Diencephalon (tissue), 1 donor: ENCODE data around the gene SNRNP27. TPM values are rescaled to one million over a fixed set of nuclear protein-coding genes. Genes with fewer than 3 reads are reported as not detected.

ENCODE experiments used
- small RNA-seq: library from RNA; depleted of rRNA; stranded (forward); fragments of <200 nt; gene quantifications from one replicate; pipeline ENCODE3, GENCODE V24; 2014
- total RNA-seq: library from RNA; depleted of rRNA; stranded (reverse); fragments of >200 nt; gene quantifications from one replicate; pipeline ENCODE4 v1.2.3, GENCODE V29; 2014

SNRNP27 gene, protein sequence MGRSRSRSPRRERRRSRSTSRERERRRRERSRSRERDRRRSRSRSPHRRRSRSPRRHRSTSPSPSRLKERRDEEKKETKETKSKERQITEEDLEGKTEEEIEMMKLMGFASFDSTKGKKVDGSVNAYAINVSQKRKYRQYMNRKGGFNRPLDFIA
- 54.4 TPM for total RNA-seq

GRCh38 chr2:69893684-69894551 is at the start of gene SNRNP27:
Gene SNRNP27, plus strand, starts transcription at chr2:69893956. Its CDS starts 29 bp downstream, at chr2:69893985.

DNA sequence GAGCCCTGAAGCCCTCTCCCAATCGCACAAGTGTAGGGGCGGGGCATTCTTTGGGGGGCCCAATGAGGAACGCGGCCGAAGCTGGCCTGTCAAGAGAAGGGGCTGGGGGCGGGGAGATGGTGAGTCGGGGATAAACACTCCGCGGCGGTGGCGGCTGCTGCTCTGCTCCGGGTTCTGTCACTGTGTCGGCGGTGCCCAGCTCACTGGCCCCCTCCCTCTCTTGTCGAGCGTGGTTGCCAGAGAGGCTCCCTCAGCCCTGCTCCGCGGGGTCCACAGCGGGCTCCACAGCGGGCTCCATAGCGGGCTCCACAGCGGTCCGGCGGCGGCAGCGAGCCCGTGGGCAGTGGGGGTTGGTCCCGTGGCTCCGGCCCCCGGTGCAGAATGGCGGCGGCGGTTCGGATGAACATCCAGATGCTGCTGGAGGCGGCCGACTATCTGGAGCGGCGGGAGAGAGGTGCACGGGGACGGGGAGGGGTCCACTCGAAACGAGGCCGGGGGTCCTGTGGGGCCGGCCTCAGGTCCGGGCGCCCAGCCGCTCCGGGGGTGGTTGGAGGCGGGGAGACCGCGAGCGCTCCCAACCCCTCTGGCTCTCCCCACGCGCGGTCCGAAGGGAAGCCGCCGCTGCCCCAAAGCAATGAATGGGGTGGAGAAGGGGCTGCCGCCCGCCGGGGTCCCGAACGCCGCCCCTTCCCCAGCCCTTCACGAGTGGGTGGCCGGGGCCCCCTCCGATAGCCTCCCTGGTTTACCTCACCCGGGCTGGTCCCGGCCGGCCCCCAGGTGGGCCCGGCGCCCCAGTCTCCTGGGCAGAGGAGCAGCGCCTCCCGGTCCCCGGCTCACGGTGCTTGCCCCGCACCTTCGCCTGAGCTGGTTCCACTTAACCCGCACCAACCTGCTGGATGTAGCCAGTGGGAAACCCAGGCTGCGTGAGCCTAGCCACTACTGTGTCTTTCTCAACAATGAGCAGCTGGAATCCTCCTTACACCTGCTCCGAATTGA is 21.5 kb downstream of the SNRNP27 start, which contains the start of gene MXD1:
Gene MXD1 (plus strand): TSS at position 160 of the 996 bp plus-strand sequence. CDS start 222 bp downstream, at position 382.

Small RNA genes lying within 50 kb of the gene (small RNA-seq; reads per million reads assigned to genes)
- not detected for gene RPL23AP92

Other genes with a start within 250 kb of the SNRNP27 start
- gene ANXA4, start 151.8 kb upstream of the SNRNP27 start, total RNA-seq: 7.8 TPM
- gene GMCL1, start 64.3 kb upstream of the SNRNP27 start, total RNA-seq: 14.3 TPM
- 16.1 TPM for gene MXD1, start 21.2 kb downstream of the SNRNP27 start, total RNA-seq
- 3.0 TPM for gene ASPRV1, start 67.7 kb downstream of the SNRNP27 start, total RNA-seq
- gene PCBP1, start 193.5 kb downstream of the SNRNP27 start, total RNA-seq: 43.1 TPM